HepG2 (cell line): ENCODE measurements around the gene HTR1E. TPM values are rescaled to one million over a fixed set of nuclear protein-coding genes. Genes with fewer than 3 reads are reported as not detected.

Source experiments
- ATAC-seq: fragments of 200-7000 bp; cut with Tn5 transposase; 3 replicates; pipeline ENCODE4 v1.9.1; 2020; ENCODE audit warnings: mild to moderate bottlenecking, moderate library complexity
- BruUV-seq: library from RNA; stranded (reverse); fragments of 400-500 nt; replicated peaks from 2 replicates; lab custom pipeline; 2021; lab: Mats Ljungman, UMichigan
- CTCF ChIA-PET: fragments of 300-600 bp; formaldehyde crosslinking; extraction: SDS; loops from one replicate; lab custom pipeline; 2021; ENCODE audit warnings: low total read pairs, inconsistent platforms, low intra/inter-chr PET ratio; lab: Yijun Ruan, JAX
- POLR2A ChIA-PET: fragments of 350-600 bp; sonication (Branson Sonifier 250); formaldehyde crosslinking; loops from one replicate; lab custom pipeline; 2020; ENCODE audit warnings: antibody characterized with exemption, inconsistent platforms; lab: Yijun Ruan, JAX
- DNase-seq: peaks from one replicate; pipeline ENCODE4 v3.0.0-alpha.2; 2015; ENCODE audit warnings: low spot score
- FAIRE-seq: peaks from 3 replicates; lab custom pipeline; 2011; peaks lifted over from hg19 to GRCh38; lab: Jason Lieb, UNC
- H2AFZ ChIP-seq: one replicate; pipeline ENCODE4 v1.6.1; 2011; ENCODE audit warnings: low read length, inconsistent platforms
- H3K27ac ChIP-seq: fragments of 300-600 bp; 3 replicates; pipeline ENCODE4 v1.8.0; 2011; ENCODE audit warnings: mixed run types, mild to moderate bottlenecking, mixed read lengths, low read length, inconsistent platforms; ENCODE audit not compliant: insufficient read depth; ENCODE audit errors: extremely low read length
- H3K27me3 ChIP-seq, 2 experiments: fragments of 200-600 bp in 1 of 2; 2 replicates in 1 of 2; 3 replicates in 1 of 2; pipeline versions ENCODE4 v1.6.0 to v1.8.0; 2011; ENCODE audit warnings: low read length in 2 of 2, mild to moderate bottlenecking in 2 of 2, moderate library complexity in 2 of 2, inconsistent platforms in 1 of 2; ENCODE audit not compliant: insufficient read depth in 2 of 2, control insufficient read depth in 1 of 2
- H3K36me3 ChIP-seq, 2 experiments: fragments of 200-600 bp in 1 of 2; replicated peaks in 1 of 2; 2 replicates in 1 of 2; 3 replicates in 1 of 2; pipeline versions ENCODE4 v1.5.1 to v1.8.0; 2011; ENCODE audit warnings: low read length in 2 of 2, inconsistent platforms in 1 of 2; ENCODE audit not compliant: insufficient read depth in 2 of 2, control insufficient read depth in 1 of 2
- H3K4me1 ChIP-seq: 2 replicates; pipeline ENCODE4 v1.5.1; 2012; ENCODE audit warnings: low read length, inconsistent platforms; ENCODE audit not compliant: insufficient read depth
- H3K4me2 ChIP-seq: 2 replicates; pipeline ENCODE4 v1.6.0; 2011; ENCODE audit warnings: low read depth, low read length, inconsistent platforms
- H3K4me3 ChIP-seq, 3 experiments: fragments of 200-600 bp in 1 of 3; sonication (generic), shearing (Covaris generic) in 1 of 3; replicated peaks in 1 of 3; 2 replicates each; pipeline ENCODE4 v1.5.1; 2011 to 2016; ENCODE audit warnings: low read length in 3 of 3, inconsistent platforms in 2 of 3, low read depth in 2 of 3, mild to moderate bottlenecking in 2 of 3, control low read depth in 1 of 3, mixed read lengths in 1 of 3; ENCODE audit not compliant: insufficient read depth in 1 of 3
- H3K79me2 ChIP-seq: one replicate; pipeline ENCODE4 v1.6.1; 2011; ENCODE audit warnings: low read length, inconsistent platforms; ENCODE audit not compliant: insufficient read depth
- H3K9ac ChIP-seq: 2 replicates; pipeline ENCODE4 v1.6.0; 2011; ENCODE audit warnings: mild to moderate bottlenecking, low read depth, low read length, inconsistent platforms; ENCODE audit not compliant: insufficient read depth
- H3K9me3 ChIP-seq: 2 replicates; pipeline ENCODE4 v1.5.1; 2012; ENCODE audit warnings: mild to moderate bottlenecking, low read length
- H4K20me1 ChIP-seq: 2 replicates; pipeline ENCODE4 v1.6.0; 2011; ENCODE audit warnings: inconsistent platforms, mild to moderate bottlenecking, low read length, moderate library complexity; ENCODE audit not compliant: insufficient read depth
- BCL6 ChIP-seq: IDR thresholded peaks from 2 replicates; pipeline ENCODE4 v1.6.1; 2016; ENCODE audit warnings: missing genetic modification reagents, missing compliant biosample characterization
- MAFK ChIP-seq, 2 experiments: IDR thresholded peaks in 1 of 2; conservative IDR thresholded peaks in 1 of 2; 2 replicates each; pipeline ENCODE4 v1.6.1; 2011; ENCODE audit warnings: improper control_type of control experiment in 2 of 2, low read length in 2 of 2
- PHF20 ChIP-seq: sonication (generic); formaldehyde crosslinking; IDR thresholded peaks from 2 replicates; pipeline ENCODE4 v1.5.0; 2020; ENCODE audit warnings: mild to moderate bottlenecking, missing genetic modification reagents
- PHF21A ChIP-seq: sonication (generic); formaldehyde crosslinking; IDR thresholded peaks from 2 replicates; pipeline ENCODE4 v1.5.0; 2020; ENCODE audit warnings: mild to moderate bottlenecking, missing genetic modification reagents
- ZNF30 ChIP-seq: sonication (generic); formaldehyde crosslinking; IDR thresholded peaks from 2 replicates; pipeline ENCODE4 v1.5.0; 2020; ENCODE audit warnings: mild to moderate bottlenecking, missing genetic modification reagents
- ZNF543 ChIP-seq: sonication (generic); formaldehyde crosslinking; IDR thresholded peaks from 2 replicates; pipeline ENCODE4 v1.4.0; 2020; ENCODE audit warnings: mild to moderate bottlenecking, missing genetic modification reagents
- ZNF660 ChIP-seq: sonication (generic); formaldehyde crosslinking; IDR thresholded peaks from 2 replicates; pipeline ENCODE4 v1.5.1; 2020; ENCODE audit warnings: mild to moderate bottlenecking, low read depth, missing genetic modification reagents, borderline replicate concordance
- WGBS: methylation state at CpG from one replicate; pipeline ENCODE4 v1.1.6; 2017; ENCODE audit warnings: low lambda C conversion rate; 5-methylcytosine and 5-hydroxymethylcytosine counted together
- in situ Hi-C: cut with HindIII; loops from 2 replicates; pipeline ENCODE4 v1.10.0; 2017; ENCODE audit warnings: low pct_unique_long_range_greater_than_20kb; ENCODE audit not compliant: extremely low pct_ligation_motif_present
- intact Hi-C: fragments of 100-400 bp; cut with micrococcal nuclease; formaldehyde crosslinking; loops from one replicate; pipeline ENCODE4 v1.10.0; 2022; ENCODE audit not compliant: unreplicated experiment
- polyA plus RNA-seq, 8 experiments: library from polyadenylated mRNA; depleted of rRNA in 3 of 8; stranded (reverse) in 7 of 8; unstranded in 1 of 8; fragments of >200 nt; fragmentation: Illumina TruSeq in 4 of 8; extraction: Trizol in 4 of 8; gene quantifications; 2 replicates each; pipeline versions ENCODE4 v1.2.1 to v1.2.3, GENCODE V29; 2011 to 2016; ENCODE audit warnings: low read depth in 4 of 8, missing spikeins in 1 of 8, mixed read lengths in 1 of 8; ENCODE audit not compliant: insufficient read depth in 1 of 8
- total RNA-seq, 5 experiments: library from RNA; depleted of rRNA; stranded (reverse); fragments of >200 nt; fragmentation: Illumina TruSeq; extraction: Trizol; gene quantifications; 2 replicates each; pipeline ENCODE4 v1.2.3, GENCODE V29; 2016; ENCODE audit warnings: low read depth in 1 of 5

Gene HTR1E
- total and polyA plus RNA-seq, 2 of the 13 experiments (the other 11 are each of a cell fraction or from before 2014, with no cell fraction given): not detected

DNA sequence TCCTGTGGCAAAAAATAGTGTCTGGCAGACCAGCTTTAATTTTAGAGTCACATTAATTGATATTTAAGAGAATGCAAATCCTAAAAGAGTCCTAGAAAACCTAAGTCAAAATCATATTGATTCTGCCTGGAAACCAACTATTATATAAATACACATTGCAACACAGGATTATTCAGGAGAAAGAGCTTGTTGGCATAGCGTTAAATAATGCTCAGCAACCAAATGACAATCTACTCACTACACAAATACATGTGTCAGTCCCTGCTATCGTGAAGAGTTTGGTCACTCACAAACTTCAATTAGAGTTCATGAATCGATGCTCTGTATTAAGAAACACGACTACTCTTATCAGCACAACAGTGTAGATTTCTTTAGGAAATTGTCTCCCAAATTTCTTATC is 103.4 kb downstream of the HTR1E start:
- POLR2A ChIA-PET: no interaction called here
- BruUV-seq: no TSS peak
- WGBS: 0% methylated on average over 4 of the region's 4 CpGs
- ATAC-seq (no peak), FAIRE-seq (no peak), DNase-seq (no peak)
- Histone ChIP-seq H3K79me2 (no peaks in the 10 kb centered on the region), H3K9me3 (no peaks in the 10 kb centered on the region), H4K20me1 (no peaks in the 10 kb centered on the region), H3K4me1 (no peaks in the 10 kb centered on the region), H3K4me2 (no peak overlapping the region), H2AFZ (no peak overlapping the region), H3K27me3 (no peaks in the 10 kb centered on the region), H3K27ac (no peak overlapping the region), H3K4me3 (no peak overlapping the region), H3K9ac (no peak overlapping the region), H3K36me3 (no peaks in the 10 kb centered on the region)
- CTCF ChIA-PET: no interaction called here
- in situ Hi-C loops: no loop called here
- TF ChIP-seq PHF21A (CRISPR knock-in tag) (no peak), BCL6 (peak; percentile 85)
- intact Hi-C loops: no loop called here

DNA sequence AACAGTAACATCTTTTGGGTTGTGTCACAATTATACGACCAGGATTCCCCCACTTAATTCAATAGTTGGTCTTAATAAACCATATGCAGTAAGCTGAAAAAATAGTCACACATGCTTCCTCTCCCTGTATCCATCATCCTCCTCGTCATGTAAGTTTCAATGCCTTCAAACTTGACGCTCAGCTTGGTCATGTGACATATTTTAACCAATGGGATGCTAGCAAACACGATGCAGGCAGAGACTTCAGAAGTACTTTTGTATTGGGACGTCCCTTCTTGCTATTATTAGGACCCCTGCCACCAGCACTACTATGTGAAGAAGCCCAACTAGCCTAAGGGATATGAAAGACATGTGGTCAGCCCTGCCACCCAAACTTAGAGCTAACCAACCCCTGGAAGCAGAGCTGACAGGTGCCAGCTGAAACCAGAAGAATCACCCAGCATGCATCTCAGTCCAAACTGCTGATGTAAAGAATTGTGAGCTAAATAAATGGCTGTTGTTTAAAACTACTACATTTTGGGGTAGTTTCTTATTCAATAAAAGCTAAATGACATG is 108.3 kb downstream of the HTR1E start:
- Histone ChIP-seq H3K27ac (no peak overlapping the region), H3K9ac (no peak overlapping the region), H3K4me2 (no peak overlapping the region), H4K20me1 (no peaks in the 10 kb centered on the region), H3K4me3 (no peak overlapping the region), H3K27me3 (no peaks in the 10 kb centered on the region), H3K79me2 (no peaks in the 10 kb centered on the region), H3K36me3 (no peaks in the 10 kb centered on the region), H3K9me3 (no peaks in the 10 kb centered on the region), H3K4me1 (no peaks in the 10 kb centered on the region), H2AFZ (no peak overlapping the region)
- POLR2A ChIA-PET: no interaction called here
- DNase-seq (no peak), FAIRE-seq (no peak), ATAC-seq (no peak)
- in situ Hi-C loops: no loop called here
- no peak for TF ChIP-seq ZNF30 (CRISPR knock-in tag)
- TF ChIP-seq MAFK (conservative IDR thresholded peaks at IDR 0.05 in 1 of 2, IDR thresholded peaks at IDR 0.05 in 1 of 2; ENCODE audit: low read length in 2 of 2): no peak
- no peak for TF ChIP-seq ZNF660 (CRISPR knock-in tag)
- TF ChIP-seq PHF20 (CRISPR knock-in tag): no peak
- TF ChIP-seq ZNF543 (CRISPR knock-in tag): no peak
- intact Hi-C loops: no loop called here
- WGBS: 0% methylated on average over 5 of the region's 5 CpGs
- CTCF ChIA-PET: no interaction called here
- BruUV-seq: no TSS peak
